Duodenal mucosa (tissue), 2 donors: ENCODE results near the gene CCR1.
"Not testable (repeated sequence)": the region's sequence is repeated elsewhere in the genome, so short reads cannot be mapped to it uniquely, and the experiment has no call there.

Experiments
- H3K27ac ChIP-seq: one replicate; pipeline ENCODE4 v1.7.0; 2013; ENCODE audit warnings: low read depth, low read length
- H3K27me3 ChIP-seq, 2 donors: one replicate each; pipeline ENCODE4 v1.7.0; 2013; ENCODE audit warnings: low read length in 2 of 2, control low read depth in 1 of 2; ENCODE audit not compliant: insufficient read depth in 2 of 2, control insufficient read depth in 1 of 2
- H3K36me3 ChIP-seq, 2 donors: one replicate each; pipeline ENCODE4 v1.7.0; 2013; ENCODE audit warnings: low read length in 2 of 2, control low read depth in 1 of 2; ENCODE audit not compliant: insufficient read depth in 2 of 2, control insufficient read depth in 1 of 2
- H3K4me1 ChIP-seq, 2 donors: one replicate each; pipeline ENCODE4 v1.7.0; 2013; ENCODE audit warnings: low read length in 2 of 2, control low read depth in 1 of 2; ENCODE audit not compliant: insufficient read depth in 2 of 2, control insufficient read depth in 1 of 2
- H3K4me3 ChIP-seq, 2 donors: one replicate each; pipeline ENCODE4 v1.7.0; 2013; ENCODE audit warnings: low read length in 2 of 2, low read depth in 1 of 2
- H3K9ac ChIP-seq, 2 donors: one replicate each; pipeline ENCODE4 v1.7.0; 2013; ENCODE audit warnings: low read length in 2 of 2, low read depth in 1 of 2
- H3K9me3 ChIP-seq, 2 donors: one replicate each; pipeline ENCODE4 v1.7.0; 2013; ENCODE audit warnings: low read length in 2 of 2, control low read depth in 1 of 2; ENCODE audit not compliant: control insufficient read depth in 1 of 2

The CCR1 gene

GRCh38 chr3:46184469-46184868, 23.6 kb downstream of the CCR1 start:
- Histone ChIP-seq H3K9me3 (no peaks in the 10 kb centered on the region), H3K9ac (no peak overlapping the region), H3K36me3 (no peaks in the 10 kb centered on the region), H3K4me3 (no peak overlapping the region), H3K4me1 (no peaks in the 10 kb centered on the region), H3K27me3 (no peaks in the 10 kb centered on the region), H3K27ac (no peak overlapping the region)

GRCh38 chr3:46183330-46183729, 24.8 kb downstream of the CCR1 start:
- no peak overlapping the region for H3K4me3 ChIP-seq
- no peaks in the 10 kb centered on the region for H3K36me3 ChIP-seq
- no peaks in the 10 kb centered on the region for H3K27me3 ChIP-seq
- no peak overlapping the region for H3K9ac ChIP-seq
- no peaks in the 10 kb centered on the region for H3K4me1 ChIP-seq
- no peak overlapping the region for H3K27ac ChIP-seq
- H3K9me3 ChIP-seq = no peaks in the 10 kb centered on the region

- Histone ChIP-seq H3K4me3 (no peak overlapping the region), H3K4me1 (no peaks in the 10 kb centered on the region), H3K9me3 (peaks cover 0 to 2% of the 10 kb centered on the region in 2 donors), H3K9ac (no peak overlapping the region), H3K36me3 (no peaks in the 10 kb centered on the region), H3K27ac (no peak overlapping the region), H3K27me3 (no peaks in the 10 kb centered on the region)
These were observed 39.3 kb downstream of the CCR1 start for GRCh38 chr3:46168583-46169345.

GRCh38 chr3:46163556-46164041, 44.5 kb downstream of the CCR1 start:
- no peaks in the 10 kb centered on the region for H3K36me3 ChIP-seq
- H3K27me3 ChIP-seq = no peaks in the 10 kb centered on the region
- H3K4me3 ChIP-seq = no peak overlapping the region
- no peak overlapping the region for H3K9ac ChIP-seq
- H3K9me3 ChIP-seq = peaks cover 0 to 2% of the 10 kb centered on the region in 2 donors
- H3K4me1 ChIP-seq = no peaks in the 10 kb centered on the region
- no peak overlapping the region for H3K27ac ChIP-seq

GRCh38 chr3:46162975-46163555, 45.0 kb downstream of the CCR1 start:
- Histone ChIP-seq H3K9ac (no peak overlapping the region), H3K9me3 (no peaks in the 10 kb centered on the region), H3K4me3 (no peak overlapping the region), H3K4me1 (no peaks in the 10 kb centered on the region), H3K27me3 (no peaks in the 10 kb centered on the region), H3K36me3 (no peaks in the 10 kb centered on the region), H3K27ac (no peak overlapping the region)

- not testable (repeated sequence) for H3K36me3 ChIP-seq, H3K27me3 ChIP-seq, H3K4me1 ChIP-seq, H3K27ac ChIP-seq, H3K9me3 ChIP-seq, H3K9ac ChIP-seq, H3K4me3 ChIP-seq
These were observed 50.4 kb downstream of the CCR1 start for GRCh38 chr3:46157685-46158084.

- H3K9ac ChIP-seq = no peak overlapping the region
- no peaks in the 10 kb centered on the region for H3K4me1 ChIP-seq
- H3K27me3 ChIP-seq = no peaks in the 10 kb centered on the region
- H3K36me3 ChIP-seq = no peaks in the 10 kb centered on the region
- H3K27ac ChIP-seq = no peak overlapping the region
- no peaks in the 10 kb centered on the region for H3K9me3 ChIP-seq
- no peak overlapping the region for H3K4me3 ChIP-seq
These were observed 53.8 kb downstream of the CCR1 start for GRCh38 chr3:46154311-46154710.
